Measurements from ENCODE around the gene PAQR4.
"Not testable (repeated sequence)": the region's sequence is repeated elsewhere in the genome, so short reads cannot be mapped to it uniquely, and the experiment has no call there.

Gene PAQR4

DNA sequence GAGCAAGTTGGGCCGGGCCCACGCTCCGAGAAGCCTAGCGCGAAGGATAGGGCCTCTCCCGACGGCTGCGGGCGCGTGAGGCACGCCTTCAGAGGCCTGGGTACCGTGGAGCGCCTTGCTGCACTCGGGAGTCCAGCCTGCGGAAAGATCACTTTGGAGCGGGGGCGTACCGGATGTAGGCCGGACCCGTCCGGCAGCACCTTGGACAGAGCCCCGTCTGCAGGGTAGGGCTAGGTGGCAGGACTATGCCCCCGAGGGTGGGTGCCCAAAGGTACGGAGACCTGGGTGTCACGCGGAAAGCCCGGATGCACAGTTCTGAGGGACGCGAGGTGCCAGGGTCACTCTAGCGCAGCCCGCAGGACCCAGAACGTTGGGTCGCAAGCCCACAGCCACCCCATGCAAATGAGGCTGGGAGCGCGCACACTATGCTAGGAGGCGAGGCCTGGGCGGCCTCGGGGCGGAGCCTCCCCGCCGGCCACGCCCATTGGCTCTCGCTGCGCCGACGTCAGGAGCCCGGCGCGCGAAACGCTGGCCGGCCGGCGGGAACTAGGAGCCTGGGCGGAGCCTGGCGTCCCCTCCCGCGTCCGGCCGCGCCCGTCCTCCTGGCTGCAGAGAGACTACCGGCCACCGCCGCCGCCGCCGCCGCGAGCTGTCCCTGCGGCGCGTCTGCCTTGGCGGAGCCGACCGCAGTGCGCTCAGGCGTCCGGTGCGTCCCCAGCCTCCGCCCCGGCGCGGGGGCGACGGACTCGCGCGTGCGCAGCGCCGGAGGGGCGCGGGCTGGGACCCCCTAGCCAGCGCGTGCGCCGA lies at the start of gene PAQR4:
TSS of gene PAQR4 (plus strand) at position 611 of the 807 bp plus-strand sequence. CDS start 327 bp downstream, outside the sequence.
- DNase-seq = no peak

DNA sequence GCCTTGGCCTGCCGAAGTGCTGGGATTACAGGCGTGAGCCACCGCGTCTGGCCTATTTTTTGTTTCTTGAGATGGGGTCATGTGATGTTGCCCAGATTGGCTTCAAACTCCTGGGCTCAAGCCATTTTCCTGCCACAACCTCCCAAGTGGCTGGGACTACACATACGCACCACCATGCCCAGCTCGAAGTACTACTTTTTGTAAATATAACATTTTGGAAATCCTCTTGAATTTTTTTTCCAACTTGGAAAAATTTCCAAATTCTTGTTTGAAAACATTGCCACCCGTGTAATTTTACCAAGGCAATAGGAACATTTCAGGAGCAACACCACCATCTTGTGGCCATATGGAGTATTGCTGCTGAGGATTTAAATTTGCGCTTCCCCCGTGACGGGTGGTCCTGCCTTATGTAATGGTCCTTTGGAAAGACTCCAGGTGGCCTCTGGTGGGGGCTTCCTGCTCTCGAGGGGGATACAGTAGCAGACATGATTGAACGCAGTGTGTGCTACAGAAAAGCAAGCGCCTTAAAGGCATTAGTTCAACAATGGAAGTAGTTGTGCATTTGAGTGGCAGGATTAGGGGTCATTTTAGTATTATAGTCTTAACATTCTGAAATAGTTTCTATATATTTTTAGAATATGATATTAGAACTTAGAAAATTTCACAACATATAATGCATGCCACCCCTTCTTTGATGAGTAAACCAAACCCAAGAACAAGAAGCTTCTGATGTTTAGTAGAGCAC lies 49.5 kb upstream of the PAQR4 start:
- DNase-seq = no peak

DNA sequence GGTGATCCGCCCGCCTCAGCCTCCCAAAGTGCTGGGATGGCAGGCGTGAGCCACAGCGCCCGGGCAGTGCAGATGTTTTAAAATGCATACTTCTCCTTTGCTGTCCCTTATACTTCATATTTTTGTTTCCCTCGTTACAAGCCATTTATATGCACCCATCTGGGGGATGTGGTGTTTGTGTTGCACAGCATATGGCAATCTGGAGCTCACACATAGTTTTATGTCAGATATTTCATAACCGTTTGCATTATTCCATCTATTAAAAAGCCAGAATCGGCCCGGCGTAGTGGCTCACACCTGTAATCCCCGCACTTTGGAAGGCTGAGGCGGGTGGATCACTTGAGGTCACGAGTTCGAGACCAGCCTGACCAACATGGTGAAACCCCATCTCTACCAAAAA lies 45.7 kb upstream of the PAQR4 start:
- DNase-seq = no peak

DNA sequence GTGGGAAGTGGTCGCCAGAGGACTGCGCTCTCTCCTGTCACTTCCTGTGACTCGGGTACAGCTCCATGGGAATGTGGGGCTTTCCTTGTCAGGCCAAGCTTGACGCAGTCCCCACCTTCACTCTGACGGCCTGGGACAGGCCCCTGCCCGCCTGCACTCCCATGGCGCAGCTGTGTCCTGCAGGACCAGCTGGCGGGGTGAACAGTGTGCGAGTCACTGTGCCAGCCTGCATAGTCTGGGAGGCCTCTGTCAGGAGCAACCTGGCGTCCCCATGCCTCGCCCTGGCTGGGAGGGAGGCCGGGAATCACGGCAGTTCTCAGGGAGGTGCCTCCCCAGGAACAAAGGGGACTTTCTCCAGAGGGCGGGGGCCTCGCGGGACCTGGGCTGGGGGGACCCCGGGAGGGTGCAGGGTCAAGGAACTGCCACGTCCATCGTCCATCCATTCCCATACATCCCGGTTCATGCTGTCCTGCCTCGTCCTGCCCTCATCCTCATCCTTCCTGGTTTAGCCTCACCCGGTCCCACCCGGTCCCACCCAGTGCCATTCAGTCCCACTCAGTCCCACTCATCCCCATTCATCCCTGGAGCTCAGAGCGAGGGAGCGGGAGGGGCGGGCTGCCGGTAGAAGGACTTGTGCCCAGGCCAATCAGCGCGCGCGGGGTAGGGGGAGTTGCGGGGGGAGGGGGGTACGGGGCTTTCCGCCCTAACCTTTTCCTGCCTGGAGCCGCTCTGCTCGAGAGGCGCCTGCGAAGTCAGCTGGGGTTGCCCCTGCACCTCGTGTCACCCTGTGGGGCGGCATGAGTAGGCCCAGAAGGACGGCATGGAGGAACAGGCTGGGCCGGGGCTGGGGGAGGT lies 44.0 kb upstream of the PAQR4 start:
- no peak for DNase-seq

DNA sequence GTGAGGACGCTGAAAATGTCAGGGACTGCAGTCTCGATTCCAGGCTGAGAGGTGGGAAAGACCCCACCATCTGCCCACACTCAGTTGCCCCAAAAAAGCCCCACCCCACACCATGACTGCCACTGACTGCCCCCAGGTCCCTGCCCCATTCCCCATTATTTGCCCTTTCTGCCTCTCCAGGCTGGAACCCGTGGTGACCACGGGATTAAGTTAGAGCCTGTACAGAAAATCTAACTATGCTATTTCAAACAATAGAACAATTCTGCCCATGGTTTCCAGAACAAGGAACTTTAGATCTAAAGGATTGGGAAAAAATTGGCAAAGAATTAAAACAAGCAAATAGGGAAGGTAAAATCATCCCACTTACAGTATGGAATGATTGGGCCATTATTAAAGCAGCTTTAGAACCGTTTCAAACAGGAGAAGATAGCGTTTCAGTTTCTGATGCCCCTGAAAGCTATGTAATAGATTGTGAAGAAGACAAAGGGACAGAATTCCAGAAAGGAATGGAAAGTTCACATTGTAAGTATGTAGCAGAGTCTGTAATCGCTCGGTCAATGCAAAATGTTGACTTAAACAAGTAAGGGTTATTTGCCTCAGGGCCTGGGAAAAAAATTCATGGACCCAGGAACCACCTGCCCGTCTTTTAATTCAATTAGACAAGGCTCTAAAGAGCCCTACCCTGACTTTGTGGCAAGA lies 43.0 kb upstream of the PAQR4 start:
- DNase-seq = no peak

DNA sequence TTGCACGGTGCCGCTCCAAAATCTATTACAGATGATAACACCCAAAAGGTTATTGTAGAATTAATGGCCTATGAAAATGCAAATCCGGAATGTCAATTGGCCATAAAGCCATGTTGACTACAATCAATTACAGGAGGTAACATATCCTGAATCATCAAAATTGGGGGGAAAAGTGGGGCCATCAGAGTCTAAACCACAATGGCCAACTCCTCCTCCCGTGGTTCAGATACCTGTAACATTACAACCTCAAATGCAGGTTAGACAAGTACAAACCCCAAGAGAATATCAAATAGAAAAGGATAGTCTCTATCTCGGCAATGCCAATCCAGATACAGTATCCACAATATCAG lies 42.5 kb upstream of the PAQR4 start:
- no peak for DNase-seq

DNA sequence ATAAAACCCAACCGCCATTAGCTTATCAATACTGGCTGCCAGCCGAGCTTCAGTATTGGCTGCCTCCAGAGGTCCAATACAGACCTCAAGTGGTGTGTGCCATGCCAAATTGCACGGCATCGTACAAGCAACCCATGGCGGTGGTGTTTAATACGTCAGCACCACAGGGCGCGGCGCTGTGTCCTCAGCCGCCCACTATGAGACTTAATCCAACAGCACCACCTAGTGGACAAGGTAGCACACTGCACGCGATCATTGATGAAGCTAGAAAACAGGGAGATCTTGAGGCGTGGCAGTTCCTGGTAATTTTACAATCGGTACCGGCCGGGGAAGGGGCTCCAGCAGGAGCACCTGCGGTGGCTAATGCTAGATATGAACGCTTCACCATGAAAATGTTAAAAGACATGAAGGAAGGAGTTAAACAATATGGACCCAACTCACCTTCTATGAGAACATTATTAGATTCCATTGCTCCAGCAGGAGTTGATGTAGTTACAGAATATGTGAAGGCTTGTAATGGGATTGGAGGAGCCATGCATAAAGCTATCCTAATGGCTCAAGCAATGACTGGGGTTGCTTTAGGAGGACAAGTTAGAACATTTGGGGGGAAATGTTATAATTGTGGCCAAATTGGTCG lies 42.0 kb upstream of the PAQR4 start:
- DNase-seq = no peak

DNA sequence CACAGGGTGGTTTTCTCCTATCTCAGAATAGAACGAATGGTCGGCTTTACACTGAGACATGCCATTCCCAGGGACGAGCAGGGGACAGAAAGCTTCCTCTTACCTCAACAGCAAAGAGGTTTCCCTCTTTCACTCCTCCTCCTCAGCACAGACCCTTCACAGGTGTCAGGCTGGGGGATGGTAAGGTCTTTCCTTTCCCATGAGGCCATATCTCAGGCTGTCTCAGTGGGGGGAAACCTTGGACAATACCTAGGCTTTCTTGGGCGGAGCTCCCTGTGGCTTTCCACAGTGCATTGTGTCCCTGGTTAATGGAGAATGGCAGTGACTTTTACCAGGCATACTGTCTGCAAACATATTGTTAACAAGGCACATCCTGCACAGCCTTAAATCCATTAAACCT lies 41.0 kb upstream of the PAQR4 start:
- DNase-seq = not testable (repeated sequence)

DNA sequence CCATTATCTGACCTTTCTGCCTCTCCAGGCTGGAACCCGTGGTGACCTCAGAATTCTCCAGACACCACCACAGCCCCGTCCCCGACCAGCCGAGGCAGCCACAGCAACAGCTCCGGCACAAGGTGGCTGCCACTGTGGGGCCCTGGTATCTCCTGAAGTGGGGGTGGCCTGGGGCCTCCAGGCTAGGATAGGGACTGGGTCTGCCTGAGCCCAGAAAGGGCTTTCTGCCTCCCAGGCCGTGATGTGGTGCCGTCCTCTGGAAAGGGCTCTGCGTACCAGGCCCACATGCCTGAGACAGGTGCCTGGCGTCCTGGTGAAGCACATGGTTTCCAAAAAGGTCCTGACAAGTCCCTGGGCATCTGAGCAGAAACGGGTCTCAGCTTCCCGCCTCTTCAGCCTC lies 40.4 kb upstream of the PAQR4 start:
- DNase-seq = no peak

DNA sequence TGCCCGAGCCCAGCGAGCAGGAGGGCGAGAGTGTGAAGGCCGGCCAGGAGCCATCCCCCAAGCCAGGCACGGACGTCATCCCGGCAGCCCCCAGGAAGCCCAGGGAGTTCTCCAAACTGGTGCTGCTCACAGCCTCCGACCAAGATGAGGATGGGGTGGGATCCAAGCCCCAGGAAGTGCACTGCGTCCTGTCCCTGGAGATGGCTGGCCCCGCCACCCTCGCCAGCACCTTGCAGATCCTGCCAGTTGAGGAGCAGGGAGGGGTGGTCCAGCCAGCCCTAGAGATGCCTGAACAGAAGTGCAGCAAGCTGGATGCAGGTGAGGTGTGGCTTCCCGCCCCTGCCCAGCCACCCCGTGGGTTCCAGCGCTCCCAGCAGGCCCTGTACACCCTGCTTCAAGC lies 39.5 kb upstream of the PAQR4 start:
- DNase-seq = no peak

DNA sequence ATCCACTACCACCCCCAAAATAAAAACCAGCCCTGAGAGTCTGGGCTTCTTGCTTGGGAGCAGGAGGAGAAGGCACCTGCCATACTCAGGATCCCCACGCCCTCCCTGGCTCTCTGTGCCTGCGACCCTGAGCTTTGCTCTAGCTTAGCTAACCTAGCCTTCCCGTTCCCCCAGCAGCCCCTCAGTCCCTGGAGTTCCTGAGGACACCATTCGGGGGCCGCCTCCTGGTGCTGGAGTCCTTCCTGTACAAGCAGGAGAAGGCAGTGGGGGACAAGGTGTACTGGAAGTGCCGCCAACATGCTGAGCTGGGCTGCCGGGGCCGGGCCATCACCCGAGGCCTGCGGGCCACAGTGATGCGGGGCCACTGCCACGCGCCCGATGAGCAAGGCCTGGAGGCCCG lies 38.9 kb upstream of the PAQR4 start:
- DNase-seq = no peak

DNA sequence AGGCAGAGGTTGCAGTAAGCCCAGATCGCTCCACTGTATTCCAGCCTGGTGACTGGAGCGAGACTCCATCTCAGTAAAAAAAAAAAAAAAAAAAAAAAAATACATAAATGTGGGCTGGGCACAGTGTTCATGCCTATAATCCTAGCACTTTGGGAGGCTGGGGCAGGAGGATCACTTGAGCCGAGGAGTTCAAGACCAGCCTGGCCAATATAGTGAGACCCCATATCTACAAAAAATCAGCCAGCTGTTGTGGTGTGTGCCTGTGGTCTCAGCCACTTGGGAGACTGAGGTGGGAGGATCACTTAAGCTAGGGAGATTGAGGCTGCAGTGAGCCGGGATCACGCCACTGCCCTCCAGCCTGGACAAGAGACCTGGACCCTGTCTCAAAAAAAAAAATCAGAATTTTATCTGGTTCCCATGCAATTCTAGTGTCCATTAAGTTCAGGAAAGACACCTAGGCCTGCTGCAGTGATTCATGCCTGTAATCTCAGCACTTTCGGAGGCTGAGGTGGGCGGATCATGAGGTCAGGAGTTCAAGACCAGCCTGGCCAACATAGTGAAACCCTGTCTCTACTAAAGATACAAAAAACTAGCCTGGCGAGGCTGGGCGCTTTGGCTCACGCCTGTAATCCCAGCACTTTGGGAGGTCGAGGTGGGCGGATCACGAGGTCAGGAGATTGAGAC lies 37.8 kb upstream of the PAQR4 start:
- DNase-seq = not testable (repeated sequence)

DNA sequence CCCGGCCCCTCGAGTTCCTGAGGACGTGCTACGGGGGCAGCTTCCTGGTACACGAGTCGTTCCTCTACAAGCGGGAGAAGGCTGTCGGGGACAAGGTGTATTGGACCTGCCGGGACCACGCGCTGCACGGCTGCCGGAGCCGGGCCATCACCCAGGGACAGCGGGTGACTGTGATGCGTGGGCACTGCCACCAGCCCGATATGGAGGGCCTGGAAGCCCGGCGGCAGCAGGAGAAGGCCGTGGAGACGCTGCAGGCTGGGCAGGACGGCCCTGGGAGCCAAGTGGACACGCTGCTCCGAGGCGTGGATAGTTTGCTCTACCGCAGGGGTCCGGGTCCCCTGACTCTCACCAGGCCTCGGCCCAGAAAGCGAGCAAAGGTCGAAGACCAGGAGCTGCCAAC lies 36.0 kb upstream of the PAQR4 start:
- no peak for DNase-seq

DNA sequence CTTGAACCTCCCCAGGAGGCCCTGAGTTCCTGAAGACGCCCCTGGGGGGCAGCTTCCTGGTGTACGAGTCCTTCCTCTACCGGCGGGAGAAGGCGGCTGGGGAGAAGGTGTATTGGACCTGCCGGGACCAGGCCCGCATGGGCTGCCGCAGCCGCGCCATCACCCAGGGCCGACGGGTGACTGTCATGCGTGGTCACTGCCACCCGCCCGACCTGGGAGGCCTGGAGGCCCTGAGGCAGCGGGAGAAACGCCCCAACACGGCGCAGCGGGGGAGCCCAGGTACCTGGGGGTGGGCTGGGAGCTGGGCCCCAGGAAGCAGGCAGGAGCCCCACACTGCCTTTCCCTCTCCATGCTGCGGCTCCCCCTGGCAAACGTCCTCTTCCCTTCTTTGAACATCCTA lies 35.4 kb upstream of the PAQR4 start:
- DNase-seq = no peak

DNA sequence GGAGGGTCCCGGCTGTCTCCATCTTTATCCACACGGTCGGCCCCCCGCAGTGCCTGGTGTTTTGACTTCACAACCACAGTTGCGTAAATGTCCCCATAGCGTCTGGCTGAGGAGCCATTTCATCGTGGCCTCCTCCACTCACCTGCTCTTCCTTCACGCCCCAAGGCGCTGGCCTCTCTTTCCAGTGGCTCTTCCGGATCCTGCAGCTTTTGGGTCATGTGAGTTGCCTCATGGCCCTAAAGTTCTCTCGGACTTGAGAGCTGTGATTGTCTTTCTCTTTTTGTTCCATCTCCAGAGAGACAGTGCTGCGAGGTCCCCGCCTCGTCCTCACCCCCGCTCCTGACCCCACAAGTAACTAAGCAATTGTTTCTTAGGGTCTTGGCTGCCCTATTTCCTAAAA lies 34.7 kb upstream of the PAQR4 start:
- no peak for DNase-seq

DNA sequence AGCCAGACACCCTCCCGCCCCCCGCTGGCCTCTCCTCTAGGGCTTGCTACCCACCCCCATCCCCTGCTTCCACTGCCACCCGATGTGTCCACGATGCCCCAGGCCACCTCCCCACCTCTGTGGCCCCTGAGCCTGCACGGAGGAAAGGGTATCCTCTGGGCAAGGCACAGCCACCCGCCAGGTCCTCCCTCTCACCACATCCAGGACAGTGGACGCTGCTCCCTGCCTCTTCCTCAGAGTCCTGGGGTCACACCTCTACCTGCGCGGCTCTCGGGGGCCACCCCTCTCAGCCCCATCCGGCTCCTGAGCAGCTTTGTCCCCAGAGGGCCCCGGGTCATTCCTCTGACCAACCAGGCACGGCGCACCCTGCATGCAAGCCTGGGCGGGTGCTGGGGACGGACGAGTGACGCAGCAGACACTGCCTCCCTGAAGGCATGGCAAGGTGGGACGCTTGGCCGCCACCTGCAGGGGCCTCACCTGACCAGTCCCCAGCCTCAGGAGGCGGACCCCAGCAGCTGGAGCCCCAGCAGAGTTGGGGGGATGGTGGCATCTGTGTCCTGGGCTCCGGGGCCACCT lies 32.6 kb upstream of the PAQR4 start:
- DNase-seq = no peak

DNA sequence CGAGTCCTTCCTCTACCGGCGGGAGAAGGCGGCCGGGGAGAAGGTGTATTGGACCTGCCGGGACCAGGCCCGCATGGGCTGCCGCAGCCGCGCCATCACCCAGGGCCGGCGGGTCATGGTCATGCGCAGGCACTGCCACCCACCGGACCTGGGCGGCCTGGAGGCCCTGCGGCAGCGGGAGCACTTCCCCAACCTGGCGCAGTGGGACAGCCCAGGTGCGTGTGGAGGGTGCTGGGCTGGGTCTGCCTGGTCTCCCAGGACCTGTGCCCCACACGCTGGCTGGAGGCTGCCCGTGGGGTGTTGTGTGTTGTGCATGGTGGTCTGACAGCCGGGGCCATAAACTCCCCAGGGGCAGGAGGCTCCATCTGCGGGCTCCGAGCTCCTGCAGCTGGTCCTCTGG lies 32.0 kb upstream of the PAQR4 start:
- DNase-seq = no peak

DNA sequence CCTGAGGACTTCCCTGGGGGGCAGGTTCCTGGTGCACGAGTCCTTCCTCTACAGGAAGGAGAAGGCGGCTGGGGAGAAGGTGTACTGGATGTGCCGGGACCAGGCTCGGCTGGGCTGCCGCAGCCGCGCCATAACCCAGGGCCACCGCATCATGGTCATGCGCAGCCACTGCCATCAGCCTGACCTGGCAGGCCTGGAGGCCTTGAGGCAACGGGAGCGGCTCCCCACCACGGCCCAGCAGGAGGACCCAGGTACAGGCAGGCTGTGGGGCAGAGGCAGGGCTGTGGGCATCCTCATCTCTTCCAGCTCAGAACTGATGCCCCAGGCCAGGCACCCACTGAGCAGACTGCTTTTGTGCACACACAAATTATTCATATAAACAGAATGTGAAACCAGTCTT lies 30.9 kb upstream of the PAQR4 start:
- DNase-seq = no peak

DNA sequence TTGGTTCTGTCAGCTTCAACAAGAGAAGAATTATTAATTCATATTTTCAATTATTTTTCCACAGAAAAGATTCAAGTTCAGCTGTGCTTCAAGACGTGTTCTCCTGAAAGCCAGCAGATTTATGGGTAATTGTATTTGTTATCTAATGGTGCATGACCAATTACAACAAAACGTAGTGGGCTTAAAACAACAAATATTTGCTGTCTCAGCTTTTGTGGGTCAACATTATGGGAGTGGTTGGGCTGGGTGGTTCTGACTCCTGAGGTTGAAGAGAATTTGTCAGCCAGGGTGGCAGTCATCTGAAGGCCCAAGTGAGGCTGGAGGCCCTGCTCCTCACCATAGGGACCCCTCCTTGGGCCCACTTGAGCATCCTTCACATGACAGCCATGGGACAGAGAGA lies 29.2 kb upstream of the PAQR4 start:
- no peak for DNase-seq

DNA sequence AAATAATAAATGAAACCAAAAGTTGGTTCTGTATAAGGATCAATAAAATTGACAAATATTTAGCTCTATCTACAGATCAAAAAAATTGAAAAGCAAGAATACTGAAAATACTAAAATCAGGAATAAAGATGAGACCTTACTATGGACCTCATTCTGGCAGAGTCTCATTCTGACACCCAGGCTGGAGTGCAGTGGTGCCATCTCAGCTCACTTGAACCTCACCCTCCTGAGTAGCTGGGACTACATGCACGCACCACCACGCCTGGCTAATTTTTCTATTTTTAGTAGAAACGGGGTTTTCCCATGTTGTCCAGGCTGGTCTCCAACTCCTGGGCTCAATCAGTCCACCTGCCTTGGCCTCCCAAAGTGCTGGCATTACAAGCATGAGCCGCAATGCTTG lies 27.1 kb upstream of the PAQR4 start:
- DNase-seq = no peak

DNA sequence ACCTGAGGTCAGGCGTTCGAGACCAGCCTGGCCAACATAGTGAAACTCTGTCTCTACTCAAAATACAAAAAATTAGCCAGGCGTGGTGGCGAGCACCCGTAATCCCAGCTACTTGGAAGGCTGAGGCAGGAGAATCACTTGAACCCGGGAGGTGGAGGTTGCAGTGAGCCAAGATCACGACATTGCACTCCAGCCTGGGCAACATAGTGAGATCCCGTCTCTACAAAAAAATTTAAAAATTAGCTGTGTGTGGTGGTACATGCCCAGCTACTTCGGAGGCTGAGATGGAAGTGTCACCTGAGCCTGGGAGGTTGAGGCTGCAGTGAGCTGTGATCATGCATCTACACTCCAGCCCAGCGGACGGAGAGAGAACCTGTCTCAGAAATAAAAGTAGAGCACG lies 25.4 kb upstream of the PAQR4 start:
- not testable (repeated sequence) for DNase-seq

DNA sequence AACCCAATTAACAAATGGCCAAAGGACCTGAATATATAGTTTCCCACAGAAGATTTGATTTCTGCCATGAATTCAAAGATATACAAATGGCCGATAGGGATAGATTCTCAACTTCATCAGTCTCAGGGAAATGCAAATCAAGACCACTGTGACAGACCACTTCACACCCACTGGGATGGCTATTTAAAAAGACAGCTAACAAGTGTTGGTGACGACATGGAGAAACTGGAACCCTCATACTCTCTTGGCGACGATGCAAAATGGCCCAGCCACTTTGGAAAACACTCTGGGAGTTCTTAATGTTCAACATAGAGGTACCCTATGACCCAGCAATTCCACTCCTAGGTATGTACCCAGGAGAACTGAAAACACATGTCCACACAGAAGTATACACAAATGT lies 22.5 kb upstream of the PAQR4 start:
- no peak for DNase-seq
